GM12872 (cell line): Measurements from ENCODE around the gene PLCE1.

ENCODE experiments used
- CTCF ChIP-seq: IDR thresholded peaks from 3 replicates; pipeline ENCODE4 v1.5.1; 2011; ENCODE audit warnings: low read depth, mild to moderate bottlenecking, low read length, moderate library complexity; ENCODE audit not compliant: insufficient read depth

PLCE1 gene

GRCh38 chr10:93993782-93994437 is at the start of gene PLCE1:
Gene PLCE1 (plus strand): TSS chr10:93993931. CDS start chr10:94031047, 37,116 bp downstream.
- no peak for TF ChIP-seq CTCF

GRCh38 chr10:93945819-93946218 is 47.9 kb upstream of the PLCE1 start:
- TF ChIP-seq CTCF: no peak

GRCh38 chr10:93947055-93947454 is 46.7 kb upstream of the PLCE1 start:
- TF ChIP-seq CTCF: no peak

GRCh38 chr10:93947524-93947923 is 46.2 kb upstream of the PLCE1 start:
- TF ChIP-seq CTCF: no peak

- no peak for TF ChIP-seq CTCF
These were observed 41.8 kb upstream of the PLCE1 start for GRCh38 chr10:93951905-93952304.

GRCh38 chr10:93954299-93954698 is 39.4 kb upstream of the PLCE1 start:
- no peak for TF ChIP-seq CTCF

GRCh38 chr10:93954726-93955363 is 38.9 kb upstream of the PLCE1 start:
- TF ChIP-seq CTCF: no peak
